Gastroesophageal sphincter (tissue), 3 donors: ENCODE results near the gene GPR22.

Experiments
- POLR2A ChIP-seq, 2 donors: fragments of 450-650 bp; IDR thresholded peaks; one replicate each; pipeline ENCODE4 v1.6.1; 2017; ENCODE audit warnings: antibody characterized with exemption in 2 of 2, mild to moderate bottlenecking in 2 of 2, moderate library complexity in 1 of 2
- POLR2AphosphoS5 ChIP-seq: sonication (generic); formaldehyde crosslinking; IDR thresholded peaks from one replicate; pipeline ENCODE4 v1.6.1; 2017; ENCODE audit warnings: antibody characterized with exemption
- TF ChIP-seq, protein P1 (sequence below), 4 experiments: fragments of 200-600 bp in 2 of 4; fragments of 450-650 bp in 2 of 4; sonication (generic) in 1 of 4; IDR thresholded peaks; one replicate each; pipeline ENCODE4 v1.5.1; 2017 to 2019; ENCODE audit warnings: antibody characterized with exemption in 4 of 4, mild to moderate bottlenecking in 2 of 4, moderate library complexity in 2 of 4

DNA sequence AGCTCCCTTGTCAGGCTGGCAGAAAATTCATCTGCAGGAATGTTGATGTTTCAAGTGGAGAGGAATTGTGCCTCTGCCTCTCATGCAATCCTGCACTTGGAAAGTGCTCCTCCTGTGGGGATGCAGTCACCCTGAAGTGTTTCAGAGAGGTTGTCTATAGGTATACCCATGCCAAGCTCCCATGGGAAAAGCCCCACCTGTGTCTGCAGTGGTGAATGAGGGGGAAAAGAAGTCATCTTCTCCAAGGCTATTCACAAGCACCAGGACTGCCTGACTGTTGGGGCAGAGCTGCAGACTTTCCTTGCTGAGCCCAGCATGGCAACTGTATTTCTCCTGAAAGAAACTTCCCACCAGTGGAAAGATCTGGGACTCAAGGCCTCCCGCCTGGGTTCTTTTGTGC is 35.5 kb downstream of the GPR22 start:
- TF ChIP-seq, protein P1, sequence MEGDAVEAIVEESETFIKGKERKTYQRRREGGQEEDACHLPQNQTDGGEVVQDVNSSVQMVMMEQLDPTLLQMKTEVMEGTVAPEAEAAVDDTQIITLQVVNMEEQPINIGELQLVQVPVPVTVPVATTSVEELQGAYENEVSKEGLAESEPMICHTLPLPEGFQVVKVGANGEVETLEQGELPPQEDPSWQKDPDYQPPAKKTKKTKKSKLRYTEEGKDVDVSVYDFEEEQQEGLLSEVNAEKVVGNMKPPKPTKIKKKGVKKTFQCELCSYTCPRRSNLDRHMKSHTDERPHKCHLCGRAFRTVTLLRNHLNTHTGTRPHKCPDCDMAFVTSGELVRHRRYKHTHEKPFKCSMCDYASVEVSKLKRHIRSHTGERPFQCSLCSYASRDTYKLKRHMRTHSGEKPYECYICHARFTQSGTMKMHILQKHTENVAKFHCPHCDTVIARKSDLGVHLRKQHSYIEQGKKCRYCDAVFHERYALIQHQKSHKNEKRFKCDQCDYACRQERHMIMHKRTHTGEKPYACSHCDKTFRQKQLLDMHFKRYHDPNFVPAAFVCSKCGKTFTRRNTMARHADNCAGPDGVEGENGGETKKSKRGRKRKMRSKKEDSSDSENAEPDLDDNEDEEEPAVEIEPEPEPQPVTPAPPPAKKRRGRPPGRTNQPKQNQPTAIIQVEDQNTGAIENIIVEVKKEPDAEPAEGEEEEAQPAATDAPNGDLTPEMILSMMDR (IDR thresholded peaks at IDR 0.05), result no peak
- no peak for TF ChIP-seq POLR2A (IDR thresholded peaks at IDR 0.05)
- TF ChIP-seq POLR2AphosphoS5, result no peak
